Heart left ventricle (tissue), 16 donors: Measurements from ENCODE around the gene HOOK1. TPM values are rescaled to one million over a fixed set of nuclear protein-coding genes. Genes with fewer than 3 reads are reported as not detected.

Experiments used
- ATAC-seq, 4 donors: fragments of 200-7000 bp; cut with Tn5 transposase; one replicate each; pipeline ENCODE4 v1.9.1; 2020 to 2022; ENCODE audit warnings: moderate library complexity in 4 of 4, mild to moderate bottlenecking in 3 of 4, moderate number of reproducible peaks in 1 of 4
- DNase-seq, 5 donors: peaks; one replicate each; pipeline ENCODE4 v3.0.0-alpha.2; 2020
- H3K27ac ChIP-seq, 12 donors: fragments of 200-600 bp; sonication (generic) in 4 of 12; one replicate each; pipeline versions ENCODE4 v1.5.0 to v1.8.0; 2016 to 2022; ENCODE audit warnings: mild to moderate bottlenecking in 2 of 12
- H3K27me3 ChIP-seq, 9 donors: fragments of 200-600 bp; sonication (generic) in 2 of 9; one replicate each; pipeline versions ENCODE4 v1.5.1 to v1.8.0; 2016 to 2022; ENCODE audit warnings: mild to moderate bottlenecking in 3 of 9
- H3K36me3 ChIP-seq, 9 donors: fragments of 200-600 bp; sonication (generic) in 2 of 9; one replicate each; pipeline versions ENCODE4 v1.5.0 to v1.8.0; 2018 to 2022; ENCODE audit warnings: mild to moderate bottlenecking in 2 of 9
- H3K4me1 ChIP-seq, 12 donors: fragments of 200-600 bp; sonication (generic) in 4 of 12; one replicate each; pipeline versions ENCODE4 v1.5.0 to v1.8.0; 2016 to 2022; ENCODE audit warnings: mild to moderate bottlenecking in 3 of 12
- H3K4me3 ChIP-seq, 12 donors: fragments of 200-600 bp; sonication (generic) in 4 of 12; one replicate each; pipeline versions ENCODE4 v1.5.0 to v1.8.0; 2017 to 2022; ENCODE audit warnings: mild to moderate bottlenecking in 9 of 12, moderate library complexity in 4 of 12
- H3K9me3 ChIP-seq, 12 donors: fragments of 200-600 bp; sonication (generic) in 4 of 12; one replicate each; pipeline versions ENCODE4 v1.5.0 to v1.8.0; 2016 to 2022; ENCODE audit warnings: mild to moderate bottlenecking in 1 of 12
- POLR2A ChIP-seq, 2 donors: fragments of 450-650 bp; IDR thresholded peaks; one replicate each; pipeline ENCODE4 v1.6.1; 2017; ENCODE audit warnings: antibody characterized with exemption in 2 of 2, mild to moderate bottlenecking in 2 of 2, moderate library complexity in 2 of 2
- WGBS, 4 donors: extraction: QIAGEN DNeasy Blood & Tissue Kit in 2 of 4; methylation state at CpG; one replicate each; pipeline versions ENCODE4 v1.1.5 to v1.1.7; 2013 to 2018; 5-methylcytosine and 5-hydroxymethylcytosine counted together
- intact Hi-C, 10 donors: fragments of 100-400 bp; cut with DNase I; formaldehyde crosslinking; loops; one replicate each; pipeline versions ENCODE4 v1.11.1 to v1.14.2; 2022
- polyA plus RNA-seq, 2 donors: library from polyadenylated mRNA; stranded (reverse); fragments of 200-250 nt; gene quantifications; one replicate each; pipeline ENCODE4 v1.2.3, GENCODE V29; 2013
- total RNA-seq, 9 donors: library from RNA; depleted of rRNA in 2 of 9; stranded (reverse); fragments of >200 nt in 2 of 9; fragmentation: NEBNext Ultra II Directional in 3 of 9; extraction: Animal tissue kit (Norgen Biotek cat#: 25700) in 3 of 9; gene quantifications; one replicate each; pipeline versions ENCODE4 v1.1.0 to v1.2.4, GENCODE V29; 2016 to 2023
- TF ChIP-seq, protein P1 (sequence below), 12 donors: fragments of 200-600 bp; sonication (generic) in 4 of 12; IDR thresholded peaks; one replicate each; pipeline versions ENCODE4 v1.5.0 to v1.8.0; 2018 to 2022; ENCODE audit warnings: antibody characterized with exemption in 12 of 12, mild to moderate bottlenecking in 5 of 12
- donor health status: ischemic (EF 13 %, LVEDD 7.1; RV severe dilation, severe dysfunction).
- donor health status: healthy with polysubstance abuse.
- donor health status: DM: no; HTN: yes; CAD: no.
- donor health status: DM: no; HTN: no; CAD: no.
- donor health status: ischemic (EF 25% LVEDD 6.9; RV normal size, moderate dysfunction).
- donor health status: ischemic (EF 25% LVEDD 5.7; RV mildly dilated, moderate dysfunction).
- donor health status: healthy.
- donor health status: DM: yes; HTN: yes; CAD: no.
- donor health status: ischemic (EF 35%, LVEDD 5.7; RV mildly dilated, moderate dysfunction).
- donor health status: nonischemic (EF 11% LVEDD 7.7; RV severe dilation, severe dysfunction).
- donor health status: DM: yes; HTN: yes; CAD: no.
- donor health status: PGD.
- donor health status: ischemic (EF 29% LVEDD 5.4; RV normal size, mild dysfunction).
- donor health status: nonischemic (EF 23%, LVEDD 6.1; RV moderate dilation, normal function).

Gene HOOK1
- total and polyA plus RNA-seq, 11 donors = 0.89 to 4.8 (median 3.3) TPM

DNA sequence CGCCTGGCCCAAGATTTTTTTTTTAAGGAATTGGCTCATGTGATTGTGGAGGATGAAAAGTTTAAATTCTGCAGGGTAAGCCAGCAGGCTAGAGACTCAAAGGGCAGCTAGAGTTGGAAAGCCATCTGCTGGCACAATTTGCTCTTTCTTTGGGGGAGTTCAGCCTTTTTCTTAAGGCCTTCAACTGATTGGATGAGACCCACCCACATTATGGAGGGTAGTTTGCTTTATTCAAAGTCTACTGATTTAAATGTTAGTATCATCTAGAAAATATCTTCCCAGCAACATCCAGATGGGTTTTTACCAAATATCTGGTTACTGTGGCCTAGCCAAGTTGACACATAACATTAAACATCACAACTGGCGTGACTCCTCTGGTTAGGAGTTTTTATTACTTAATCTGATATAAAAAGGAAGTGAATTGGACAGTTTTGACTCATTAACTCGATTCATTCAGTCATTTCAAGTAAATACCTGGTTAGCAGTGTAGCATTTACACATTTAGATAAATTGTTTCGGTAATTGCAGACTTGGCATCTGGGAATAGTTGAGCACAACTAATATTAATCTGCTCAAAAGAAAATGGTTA lies 12.4 kb downstream of the HOOK1 start:
- no peak overlapping the region for H3K27ac ChIP-seq
- DNase-seq = no peak
- H3K9me3 ChIP-seq = no peaks in the 10 kb centered on the region
- WGBS, 4 donors = 86 to 89% (median 88%) methylated on average over 4 of the region's 4 CpGs
- intact Hi-C loops = no loop called here
- TF ChIP-seq, protein P1, sequence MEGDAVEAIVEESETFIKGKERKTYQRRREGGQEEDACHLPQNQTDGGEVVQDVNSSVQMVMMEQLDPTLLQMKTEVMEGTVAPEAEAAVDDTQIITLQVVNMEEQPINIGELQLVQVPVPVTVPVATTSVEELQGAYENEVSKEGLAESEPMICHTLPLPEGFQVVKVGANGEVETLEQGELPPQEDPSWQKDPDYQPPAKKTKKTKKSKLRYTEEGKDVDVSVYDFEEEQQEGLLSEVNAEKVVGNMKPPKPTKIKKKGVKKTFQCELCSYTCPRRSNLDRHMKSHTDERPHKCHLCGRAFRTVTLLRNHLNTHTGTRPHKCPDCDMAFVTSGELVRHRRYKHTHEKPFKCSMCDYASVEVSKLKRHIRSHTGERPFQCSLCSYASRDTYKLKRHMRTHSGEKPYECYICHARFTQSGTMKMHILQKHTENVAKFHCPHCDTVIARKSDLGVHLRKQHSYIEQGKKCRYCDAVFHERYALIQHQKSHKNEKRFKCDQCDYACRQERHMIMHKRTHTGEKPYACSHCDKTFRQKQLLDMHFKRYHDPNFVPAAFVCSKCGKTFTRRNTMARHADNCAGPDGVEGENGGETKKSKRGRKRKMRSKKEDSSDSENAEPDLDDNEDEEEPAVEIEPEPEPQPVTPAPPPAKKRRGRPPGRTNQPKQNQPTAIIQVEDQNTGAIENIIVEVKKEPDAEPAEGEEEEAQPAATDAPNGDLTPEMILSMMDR (IDR thresholded peaks at IDR 0.05) = no peak
- peaks cover 0 to 14% (median 0%) of the 10 kb centered on the region in 12 donors for H3K4me1 ChIP-seq
- no peaks in the 10 kb centered on the region for H3K27me3 ChIP-seq
- no peak overlapping the region for H3K4me3 ChIP-seq
- ATAC-seq = no peak
- no peaks in the 10 kb centered on the region for H3K36me3 ChIP-seq

DNA sequence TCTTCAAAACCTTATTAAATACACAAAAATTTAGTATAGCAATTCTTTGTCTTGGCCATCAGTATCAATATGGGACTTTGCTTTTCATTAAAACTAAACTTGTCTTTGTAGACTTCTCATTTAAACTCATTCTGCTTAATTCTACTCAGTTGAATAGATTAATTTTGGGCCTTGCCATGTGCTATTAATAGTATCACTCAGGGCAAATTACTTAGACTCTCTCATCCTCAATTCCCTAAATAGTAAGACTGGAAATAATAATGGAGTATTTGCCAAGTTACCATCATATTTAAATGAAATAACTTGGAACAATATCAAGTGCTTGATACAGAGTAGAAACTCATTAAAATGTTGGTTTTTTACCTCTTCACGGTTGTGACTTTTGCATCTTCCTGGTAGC lies 13.4 kb downstream of the HOOK1 start:
- Histone ChIP-seq H3K4me3 (no peak overlapping the region), H3K36me3 (no peaks in the 10 kb centered on the region), H3K27me3 (no peaks in the 10 kb centered on the region), H3K4me1 (peaks cover 0 to 14% (median 0%) of the 10 kb centered on the region in 12 donors), H3K27ac (no peak overlapping the region), H3K9me3 (no peaks in the 10 kb centered on the region)
- intact Hi-C loops = no loop called here
- TF ChIP-seq, protein P1 (IDR thresholded peaks at IDR 0.05) = no peak
- TF ChIP-seq POLR2A (IDR thresholded peaks at IDR 0.05) = no peak
- 81 to 87% (median 83%) methylated on average over 1 of the region's 1 CpG for WGBS, 4 donors
- ATAC-seq (no peak), DNase-seq (no peak)

DNA sequence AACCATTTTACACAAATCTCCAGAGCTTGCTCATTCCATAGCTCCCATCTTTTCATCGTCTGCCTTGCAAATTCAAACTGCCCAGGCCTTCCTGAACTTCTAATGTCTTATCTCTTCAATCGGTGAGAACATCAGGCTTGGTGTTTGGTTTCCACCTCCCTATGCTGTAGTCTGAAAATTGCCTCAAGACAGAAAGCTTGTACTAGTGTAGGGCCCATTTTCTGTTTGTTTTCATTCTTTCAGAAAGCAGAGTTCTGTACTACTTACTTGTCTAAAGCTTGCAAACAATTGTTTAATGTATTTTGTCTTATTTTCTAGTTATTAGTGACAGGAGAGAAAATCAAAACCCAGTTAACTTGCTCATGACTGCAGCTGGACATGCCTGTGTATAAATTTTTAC lies 16.8 kb downstream of the HOOK1 start:
- no peak overlapping the region for H3K27ac ChIP-seq
- H3K4me1 ChIP-seq = peaks cover 0 to 14% (median 0%) of the 10 kb centered on the region in 12 donors
- H3K9me3 ChIP-seq = no peaks in the 10 kb centered on the region
- intact Hi-C loops = no loop called here
- ATAC-seq (no peak), DNase-seq (no peak)
- TF ChIP-seq POLR2A (IDR thresholded peaks at IDR 0.05) = no peak
- TF ChIP-seq, protein P1 (IDR thresholded peaks at IDR 0.05) = no peak
- no peaks in the 10 kb centered on the region for H3K36me3 ChIP-seq
- H3K4me3 ChIP-seq = no peak overlapping the region
- 44 to 54% (median 48%) methylated on average over 2 of the region's 2 CpGs for WGBS, 4 donors
- H3K27me3 ChIP-seq = no peaks in the 10 kb centered on the region

DNA sequence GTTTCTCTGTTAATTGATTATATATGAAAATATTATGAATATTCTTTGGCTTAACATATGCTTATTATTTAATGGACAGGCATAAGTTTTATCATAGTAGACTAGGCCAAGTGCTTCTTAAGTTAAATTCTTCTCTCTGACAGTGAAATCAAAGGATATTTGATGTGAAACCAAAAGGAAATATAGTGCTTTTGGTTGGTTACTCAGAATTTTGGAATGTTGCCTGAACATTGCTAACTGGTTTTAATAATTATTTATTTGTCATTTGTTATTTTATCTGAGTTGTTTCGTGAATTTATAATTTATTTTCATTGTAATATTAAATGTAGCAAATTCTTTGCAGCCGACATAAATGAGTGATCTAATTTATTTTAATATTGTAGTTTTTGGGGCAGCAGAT lies 18.3 kb downstream of the HOOK1 start:
- H3K36me3 ChIP-seq = no peaks in the 10 kb centered on the region
- WGBS, 4 donors = 93 to 94% (median 93%) methylated on average over 2 of the region's 2 CpGs
- no peak overlapping the region for H3K4me3 ChIP-seq
- H3K4me1 ChIP-seq = peaks cover 0 to 13% (median 0%) of the 10 kb centered on the region in 12 donors
- intact Hi-C loops = no loop called here
- ATAC-seq (no peak), DNase-seq (no peak)
- H3K27ac ChIP-seq = no peak overlapping the region
- H3K9me3 ChIP-seq = no peaks in the 10 kb centered on the region
- H3K27me3 ChIP-seq = no peaks in the 10 kb centered on the region
- TF ChIP-seq POLR2A (IDR thresholded peaks at IDR 0.05) = no peak
- TF ChIP-seq, protein P1 (IDR thresholded peaks at IDR 0.05) = no peak
